Measurements from ENCODE around the gene PBX4. TPM values are rescaled to one million over a fixed set of nuclear protein-coding genes. Genes with fewer than 3 reads are reported as not detected.

The PBX4 gene
- polyA plus RNA-seq, 1 donor from 2014 or later = 4.1 TPM

DNA sequence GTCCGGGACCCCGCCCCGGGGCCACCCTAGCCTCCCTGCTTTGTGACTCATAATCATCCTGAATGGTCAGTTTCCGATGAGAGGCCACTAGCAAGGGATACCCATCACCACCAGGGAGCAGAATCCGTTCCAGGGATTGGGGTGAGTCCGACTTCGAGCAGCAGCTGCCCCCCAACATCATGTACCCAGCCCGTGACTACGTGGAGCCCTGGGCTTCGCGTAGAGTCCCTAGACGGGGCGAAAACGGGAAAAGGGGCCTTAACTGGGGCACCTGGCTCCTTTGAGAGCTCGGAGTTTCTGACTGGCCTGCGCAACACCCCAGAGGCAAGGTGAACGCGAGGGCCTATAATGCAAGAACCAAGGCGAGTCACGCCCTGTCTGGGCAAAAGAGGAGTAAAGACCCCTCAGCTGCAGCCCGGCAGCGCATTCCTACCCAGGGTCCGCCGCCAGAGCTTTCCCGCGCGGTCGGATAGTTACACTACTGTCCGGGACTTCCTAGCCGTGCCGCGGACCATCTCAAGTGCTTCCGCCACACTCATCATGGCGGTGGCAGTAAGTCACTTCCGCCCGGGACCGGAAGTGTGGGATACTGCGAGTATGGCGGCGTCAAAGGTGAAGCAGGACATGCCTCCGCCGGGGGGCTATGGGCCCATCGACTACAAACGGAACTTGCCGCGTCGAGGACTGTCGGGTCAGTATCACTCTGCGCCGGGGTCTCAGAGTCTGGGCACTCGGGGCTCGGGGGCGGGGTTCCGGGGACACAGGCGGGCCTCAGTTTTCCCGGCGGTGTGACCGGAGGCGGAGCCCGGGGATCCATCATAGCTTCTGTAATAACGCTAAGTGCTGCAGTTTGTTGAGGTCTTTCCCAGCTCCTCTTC, 102.6 kb downstream of the PBX4 start, which contains the start of gene NDUFA13:
Gene NDUFA13 (plus strand): TSS at position 584 of the 878 bp plus-strand sequence. CDS start 14 bp downstream, at position 598.
- H3K36me3 Mint-ChIP-seq = peaks cover 2% of the 10 kb centered on the region

DNA sequence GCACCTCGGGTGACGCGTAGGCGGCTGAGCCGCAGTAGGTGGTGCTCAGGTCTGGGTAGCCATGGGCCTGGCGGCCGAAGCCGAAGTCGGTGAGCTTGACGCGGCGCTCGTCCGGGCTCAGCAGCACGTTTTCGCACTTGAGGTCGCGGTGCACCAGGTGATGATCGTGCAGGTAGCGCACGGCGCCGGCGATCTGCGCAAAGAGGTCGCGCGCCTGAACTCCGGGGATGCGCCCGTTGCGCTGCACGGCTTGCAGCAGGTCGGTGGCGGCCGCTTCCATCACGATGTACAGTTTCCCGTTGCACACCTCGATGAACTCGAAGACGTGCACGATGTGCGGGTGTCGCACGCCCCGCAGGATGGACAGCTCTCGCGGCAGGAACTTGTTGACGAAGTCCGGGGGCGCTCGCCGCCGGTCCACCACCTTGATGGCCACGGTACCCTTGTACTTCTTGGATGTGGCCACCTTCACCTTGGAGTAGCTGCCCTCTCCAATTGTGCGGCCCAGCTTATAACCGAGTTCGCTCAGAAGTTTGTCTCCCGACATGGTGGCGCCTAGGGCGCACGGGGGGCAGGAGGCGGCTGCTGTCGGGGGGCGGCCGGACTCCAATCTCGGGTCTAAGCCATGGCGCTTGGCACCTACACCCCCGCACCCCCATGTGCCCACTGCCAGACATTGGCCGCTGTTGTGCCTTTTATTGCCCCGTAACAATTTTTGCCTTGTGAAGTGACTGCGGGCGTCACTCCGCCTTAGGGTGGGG, 103.4 kb downstream of the PBX4 start, which contains the start of gene TSSK6:
Gene TSSK6 (minus strand): TSS at position 668 of the 761 bp plus-strand sequence. CDS start 121 bp downstream, at position 547.
- no peaks in the 10 kb centered on the region for H3K27me3 Mint-ChIP-seq
- peaks cover 8 to 11% (median 9%) of the 10 kb centered on the region in 3 donors for H3K4me1 Mint-ChIP-seq
- peaks cover under 1% of the 10 kb centered on the region for H3K36me3 Mint-ChIP-seq
- peak within 1 kb of the TSS; percentile 94 to 99 (median 98) for H3K4me3 Mint-ChIP-seq
- H3K9me3 Mint-ChIP-seq = no peaks in the 10 kb centered on the region
- H3K27ac Mint-ChIP-seq = peak within 1 kb of the TSS; percentile 88 to 97 (median 92)

More for the DNA sequence above, 102.6 kb downstream of the PBX4 start, which contains the start of gene NDUFA13:
- Mint-ChIP-seq H3K27me3 (no peaks in the 10 kb centered on the region), H3K4me3 (peak within 1 kb of the TSS; percentile 94 to 99 (median 98)), H3K4me1 (peaks cover 11 to 15% (median 12%) of the 10 kb centered on the region in 3 donors), H3K9me3 (no peaks in the 10 kb centered on the region), H3K27ac (peak within 1 kb of the TSS; percentile 88 to 97 (median 92))

DNA sequence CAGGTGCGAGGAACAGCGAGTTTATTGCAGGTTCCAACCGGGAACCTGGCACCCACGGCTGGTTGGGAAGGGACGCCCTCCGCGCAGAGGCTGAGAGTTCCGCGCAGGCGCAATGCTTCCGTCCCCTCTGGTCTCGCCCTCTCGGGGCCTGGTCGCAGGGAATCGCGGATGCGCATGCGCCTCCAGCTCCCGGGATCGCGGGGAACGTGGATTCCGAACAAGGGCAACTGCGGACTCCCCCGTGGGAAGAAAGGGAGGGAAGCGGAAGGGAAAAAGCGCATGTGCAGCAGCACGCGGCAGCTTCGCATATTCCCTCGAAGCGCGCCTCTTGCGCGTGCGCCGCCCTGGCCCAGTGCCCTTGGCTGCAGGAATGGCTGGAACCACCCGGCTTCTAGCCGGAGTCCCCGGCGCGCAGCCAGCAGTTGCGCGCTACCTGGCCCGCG, 104.3 kb downstream of the PBX4 start:
- Mint-ChIP-seq H3K36me3 (no peaks in the 10 kb centered on the region), H3K27me3 (no peaks in the 10 kb centered on the region), H3K27ac (peak overlapping the region in 1 of 3 donors; percentile 62), H3K4me3 (peak overlapping the region in 1 of 4 donors; percentile 55), H3K9me3 (no peaks in the 10 kb centered on the region), H3K4me1 (peaks cover 5 to 9% (median 9%) of the 10 kb centered on the region in 3 donors)

DNA sequence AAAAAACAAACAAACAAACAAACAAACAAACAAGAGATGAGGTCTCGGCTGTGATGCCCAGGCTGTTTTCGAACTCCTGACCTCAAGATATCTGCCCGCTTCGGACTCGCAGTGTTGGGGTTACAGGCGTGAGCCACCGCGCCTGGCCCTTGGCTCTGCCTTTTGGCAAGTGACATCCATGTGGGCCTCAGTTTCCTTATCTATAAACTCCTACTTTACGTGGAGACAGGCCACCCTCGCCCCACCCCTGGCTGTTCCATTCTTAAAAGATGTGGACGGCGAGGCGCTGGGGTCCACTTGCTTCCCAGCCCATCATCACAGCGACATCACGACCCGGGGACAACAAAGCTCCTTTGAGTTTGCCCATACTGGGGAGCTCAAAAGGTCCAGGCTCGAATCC, 104.8 kb downstream of the PBX4 start:
- H3K4me1 Mint-ChIP-seq = peaks cover 2 to 9% (median 8%) of the 10 kb centered on the region in 3 donors
- H3K27me3 Mint-ChIP-seq = no peaks in the 10 kb centered on the region
- H3K27ac Mint-ChIP-seq = no peak overlapping the region
- H3K9me3 Mint-ChIP-seq = no peaks in the 10 kb centered on the region
- H3K4me3 Mint-ChIP-seq = peak overlapping the region in 1 of 4 donors; percentile 52
- no peaks in the 10 kb centered on the region for H3K36me3 Mint-ChIP-seq

Other genes starting within 250 kb of the PBX4 start
- gene GATAD2A, start 213.0 kb downstream of the PBX4 start, polyA plus RNA-seq = 16.6 TPM
- 4.6 TPM for gene TSSK6, start 103.1 kb downstream of the PBX4 start, polyA plus RNA-seq
- gene NDUFA13, start 102.5 kb downstream of the PBX4 start, polyA plus RNA-seq = 324 TPM
- not detected for gene YJEFN3, start 89.8 kb downstream of the PBX4 start, polyA plus RNA-seq
- not detected for gene CILP2, start 80.4 kb downstream of the PBX4 start, polyA plus RNA-seq
- gene LPAR2, start 9.5 kb upstream of the PBX4 start, polyA plus RNA-seq = 14.3 TPM
- 72.4 TPM for gene GMIP, start 25.0 kb upstream of the PBX4 start, polyA plus RNA-seq
- 59.0 TPM for gene ATP13A1, start 45.0 kb upstream of the PBX4 start, polyA plus RNA-seq
- 32.2 TPM for gene ZNF101, start 50.2 kb upstream of the PBX4 start, polyA plus RNA-seq
- gene ZNF14, start 114.4 kb upstream of the PBX4 start, polyA plus RNA-seq = 7.2 TPM
- gene ZNF506, start 203.1 kb upstream of the PBX4 start, polyA plus RNA-seq = 24.5 TPM
- gene ZNF253, start 247.2 kb upstream of the PBX4 start, polyA plus RNA-seq = 11.2 TPM